ENCODE data around the gene MTRF1.
A peak's percentile ranks its signal among the peaks of the same experiment; 100 is the strongest.

Gene MTRF1

GRCh38 chr13:41276824-41277223, 13.4 kb upstream of the MTRF1 start:
- DNase-seq: no peak

DNA sequence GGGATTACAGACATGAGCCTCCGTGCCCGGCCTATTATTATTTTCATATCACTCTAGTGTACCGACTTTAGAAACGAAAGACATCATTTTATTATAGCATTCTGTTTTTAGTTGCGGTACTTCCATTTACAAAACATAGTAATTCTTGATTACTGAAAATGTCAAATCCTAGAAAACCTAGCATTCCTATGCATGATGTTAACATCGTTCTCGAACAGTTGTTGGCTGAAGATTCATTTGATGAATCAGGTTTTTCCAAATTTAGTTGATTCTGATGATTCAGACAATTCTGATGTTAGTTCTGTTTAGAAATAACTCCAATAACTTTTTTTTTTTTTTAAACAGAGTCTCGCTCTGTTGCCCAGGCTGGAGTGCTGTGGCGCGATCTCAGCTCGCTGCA, 11.5 kb upstream of the MTRF1 start:
- DNase-seq: no peak

DNA sequence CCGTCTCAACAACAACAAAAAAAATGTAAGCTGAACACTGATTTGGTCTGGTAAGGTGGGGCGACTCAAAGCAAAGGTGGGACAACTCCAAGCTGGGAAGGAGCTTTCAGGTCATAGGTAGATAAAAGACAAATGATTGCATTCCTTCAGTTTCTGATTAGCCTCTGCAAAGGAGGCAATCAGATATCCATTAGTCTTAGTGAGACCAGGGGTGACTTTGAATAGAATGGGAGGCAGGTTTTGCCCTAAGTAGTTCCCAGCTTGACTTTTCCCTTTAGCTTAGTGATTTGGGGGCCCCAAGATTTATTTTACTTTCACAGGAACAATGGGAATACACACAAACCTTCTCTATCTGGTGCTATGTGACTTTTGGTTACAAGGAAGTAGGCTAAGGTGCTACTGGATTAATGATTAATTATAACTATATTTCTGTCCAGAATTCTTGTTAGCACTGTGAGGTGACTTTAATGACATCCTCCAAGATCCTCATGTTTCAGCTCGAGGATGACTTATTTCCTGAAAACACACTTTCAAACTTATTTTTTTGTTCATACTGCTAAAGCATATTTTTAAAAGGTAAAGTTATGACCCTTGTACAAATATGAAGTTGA, 10.6 kb upstream of the MTRF1 start:
- DNase-seq: no peak

DNA sequence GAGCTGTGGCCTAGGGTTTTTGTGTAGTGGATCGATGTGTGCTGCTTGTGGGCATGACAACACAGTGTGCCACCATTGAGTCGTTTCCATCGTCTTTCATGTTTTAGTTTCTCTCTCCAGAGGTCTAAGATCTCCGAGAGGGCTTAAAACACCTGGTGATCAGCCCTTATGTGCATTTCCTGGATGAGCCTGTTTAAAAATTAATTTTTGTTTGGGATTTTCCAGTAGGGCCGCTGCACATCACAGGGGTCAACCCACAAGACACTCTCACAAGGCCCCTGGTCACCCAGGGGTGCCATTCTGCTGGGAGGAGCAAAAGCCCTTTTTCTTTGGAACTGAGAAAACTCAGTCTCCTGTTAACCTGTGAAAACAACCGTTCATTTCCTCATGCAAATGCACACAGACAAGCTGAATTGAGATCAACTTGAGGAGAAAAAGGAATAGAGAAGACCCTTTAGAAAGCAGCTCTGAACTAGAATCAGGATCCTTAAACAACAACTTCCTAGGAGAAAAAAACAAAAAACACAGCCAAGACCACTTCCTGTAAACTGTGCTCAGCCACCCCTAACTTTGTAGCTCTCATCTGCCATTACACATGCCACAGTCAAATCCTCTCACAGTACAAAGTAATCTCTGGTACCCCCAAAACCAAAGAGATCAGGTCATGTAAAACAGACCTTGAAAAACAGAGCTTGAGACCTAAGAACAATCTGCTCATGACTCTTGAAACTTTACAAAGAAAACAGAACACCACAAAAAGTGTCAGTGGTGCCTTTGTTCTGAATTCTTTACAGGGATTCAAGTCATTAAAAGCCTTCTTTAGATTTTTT, 8.3 kb upstream of the MTRF1 start:
- no peak for DNase-seq

- peak in 2 of 3 experiments; percentile 25 to 49 for DNase-seq
These were observed 5.4 kb upstream of the MTRF1 start for GRCh38 chr13:41268764-41269163.

- DNase-seq: no peak
These were observed 3.7 kb upstream of the MTRF1 start for GRCh38 chr13:41267106-41267505.

- DNase-seq: no peak
These were observed 3.4 kb downstream of the MTRF1 start for GRCh38 chr13:41259875-41260501.

GRCh38 chr13:41257535-41257934, 5.8 kb downstream of the MTRF1 start:
- no peak for DNase-seq

DNA sequence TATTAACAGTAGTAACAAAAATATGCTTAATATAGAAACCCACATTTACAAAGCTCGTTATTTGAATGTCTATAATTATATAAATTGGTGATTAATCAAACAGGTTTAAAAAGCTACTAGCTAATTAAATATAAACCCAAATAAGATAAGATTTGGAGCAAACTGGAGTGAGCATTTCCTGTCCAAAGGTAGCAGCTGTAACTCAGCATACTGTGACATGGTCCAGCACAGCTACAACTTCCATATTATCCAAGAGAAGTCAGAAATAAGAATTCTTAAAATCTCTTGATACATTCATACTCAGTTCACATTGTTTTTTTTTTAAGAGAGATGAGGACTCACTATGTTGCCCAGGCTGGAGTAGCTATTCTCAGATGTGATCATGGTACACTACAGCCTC, 8.5 kb downstream of the MTRF1 start:
- no peak for DNase-seq

GRCh38 chr13:41250993-41251392, 12.4 kb downstream of the MTRF1 start:
- DNase-seq: no peak

GRCh38 chr13:41246969-41247680, 16.3 kb downstream of the MTRF1 start:
- DNase-seq: no peak

DNA sequence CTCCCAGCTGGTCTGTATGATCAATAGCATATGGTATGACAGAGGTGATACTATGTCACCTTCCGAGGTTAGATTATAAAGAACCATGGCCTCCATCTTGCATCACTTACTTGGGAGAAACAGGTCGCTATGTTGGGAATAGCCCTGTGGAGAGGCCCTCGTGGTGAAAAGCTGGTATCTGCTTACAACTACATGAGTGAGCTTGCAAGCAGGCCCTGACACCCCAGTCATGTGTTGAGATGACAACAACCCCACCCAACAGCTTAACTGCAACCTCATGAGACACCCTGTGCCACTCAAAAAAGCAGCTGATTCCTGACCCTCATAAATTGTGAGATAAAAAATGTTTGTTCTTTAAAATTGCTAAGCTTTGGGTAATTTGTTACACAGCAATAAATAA, 18.8 kb downstream of the MTRF1 start:
- no peak for DNase-seq

DNA sequence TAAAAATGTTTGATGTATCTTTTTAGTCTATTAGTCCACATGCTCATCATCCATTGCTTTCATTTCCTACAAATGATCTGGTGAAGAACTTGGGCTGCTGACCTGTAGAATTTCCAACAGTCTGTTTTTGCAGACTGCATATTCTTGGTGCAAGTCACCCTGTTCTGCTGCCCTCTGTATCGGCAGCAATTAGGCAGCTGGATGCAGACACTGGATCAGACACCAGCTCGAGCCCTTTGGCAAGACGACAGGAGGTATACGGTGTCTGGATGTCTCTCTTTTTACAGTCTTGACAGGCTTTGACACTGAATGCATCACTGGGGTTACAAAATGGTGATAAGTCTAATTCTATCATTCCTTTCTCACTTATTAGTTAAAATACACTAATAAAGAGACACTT, 21.8 kb downstream of the MTRF1 start:
- no peak for DNase-seq

- no peak for DNase-seq
These were observed 27.0 kb downstream of the MTRF1 start for GRCh38 chr13:41236369-41236768.

- DNase-seq: no peak
These were observed 30.5 kb downstream of the MTRF1 start for GRCh38 chr13:41232578-41233480.

GRCh38 chr13:41231786-41232185, 31.6 kb downstream of the MTRF1 start:
- peak in 2 of 3 experiments; percentile 22 to 34 for DNase-seq

GRCh38 chr13:41231025-41231677, 32.2 kb downstream of the MTRF1 start:
- DNase-seq: no peak

GRCh38 chr13:41229356-41229755, 34.0 kb downstream of the MTRF1 start:
- DNase-seq: no peak

DNA sequence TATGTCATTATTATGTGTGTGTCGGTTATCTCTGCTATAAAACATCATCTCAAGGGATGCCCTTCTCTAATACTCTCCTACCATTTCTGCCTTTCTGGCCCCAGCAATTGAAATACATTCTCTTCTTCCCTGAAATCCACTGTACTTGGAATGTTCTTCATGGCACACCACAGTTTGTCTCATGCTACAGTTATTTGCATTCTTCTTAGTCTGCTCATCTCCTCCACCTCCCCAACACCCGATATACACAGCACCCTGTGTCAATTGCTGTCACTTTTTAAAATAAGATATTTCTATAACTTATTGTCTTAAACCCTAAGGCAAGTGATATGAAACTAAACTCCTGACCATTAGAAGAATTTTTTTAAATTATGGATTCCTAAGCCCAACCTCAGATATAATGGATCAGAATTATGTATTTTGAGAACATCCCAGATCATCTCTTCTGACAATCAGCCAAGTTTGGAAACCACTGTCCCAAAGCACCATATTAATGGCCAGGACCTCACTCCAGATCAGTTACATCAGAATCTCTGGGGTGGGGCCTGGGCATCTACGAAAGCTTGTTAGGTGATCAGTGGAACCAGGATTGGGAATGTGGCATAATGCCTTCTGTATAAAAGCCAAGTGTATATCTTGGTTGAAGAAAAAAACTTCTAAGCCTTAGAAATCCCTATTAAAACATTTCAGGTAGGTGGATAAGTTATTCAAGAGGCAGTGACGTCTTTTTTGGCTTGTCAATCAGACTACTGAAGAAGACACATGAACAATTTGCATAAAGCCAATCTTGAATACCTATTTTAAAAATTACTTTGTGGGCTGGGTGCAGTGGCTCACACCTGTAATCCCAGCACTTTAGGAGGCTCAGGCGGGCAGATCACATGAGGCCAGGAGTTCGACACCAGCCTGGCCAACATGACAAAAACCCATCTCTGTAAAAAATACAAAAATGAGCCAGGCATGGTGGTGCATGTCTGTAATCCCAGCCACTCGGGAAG, 39.0 kb downstream of the MTRF1 start:
- no peak for DNase-seq

GRCh38 chr13:41222259-41222852, 41.0 kb downstream of the MTRF1 start:
- DNase-seq: peak; percentile 15 to 71 (median 36)

All from NCI-H1417 (cell line).